Cardiac atrium fibroblast (primary cell): ENCODE measurements around the gene VPS25. TPM values are rescaled to one million over a fixed set of nuclear protein-coding genes. Genes with fewer than 3 reads are reported as not detected.

Experiments used
- total RNA-seq: library from RNA; depleted of rRNA; stranded (reverse); fragments of >200 nt; gene quantifications from 2 replicates; pipeline ENCODE4 v1.2.3, GENCODE V29; 2015

Gene VPS25
- 77.3 and 82.1 TPM in 2 replicates for total RNA-seq

GRCh38 chr17:42773290-42774035 lies at the start of gene VPS25:
Gene VPS25, plus strand, starts transcription at chr17:42773449. Its CDS starts 27 bp downstream, at chr17:42773476.

GRCh38 chr17:42744806-42745617 lies 28.2 kb upstream of the VPS25 start, which contains the start of gene EZH1:
Gene EZH1, minus strand, starts transcription at chr17:42745040. Its CDS starts 16,099 bp downstream, at chr17:42728941.

GRCh38 chr17:42760652-42761581 lies 12.3 kb upstream of the VPS25 start, which contains the start of gene RAMP2:
Gene RAMP2, plus strand, starts transcription at chr17:42761227. Its CDS starts 35 bp downstream, at chr17:42761262.

GRCh38 chr17:42779936-42780850 lies 6.9 kb downstream of the VPS25 start, which contains the start of gene WNK4:
Gene WNK4, plus strand, starts transcription at chr17:42780610. Its CDS starts 89 bp downstream, at chr17:42780699.

GRCh38 chr17:42798383-42799380 lies 25.4 kb downstream of the VPS25 start, which contains the start of the genes CNTD1 and COA3:
Gene CNTD1, plus strand, starts transcription at chr17:42798861. Its CDS starts 207 bp downstream, at chr17:42799068.
Gene COA3, minus strand, starts transcription at chr17:42798704. Its CDS starts 23 bp downstream, at chr17:42798681.

Other genes with a start within 250 kb of the VPS25 start
- 68.9 and 84.5 TPM in 2 replicates for gene NAGLU, start 237.2 kb upstream of the VPS25 start, total RNA-seq
- gene HSD17B1, start 220.5 kb upstream of the VPS25 start, total RNA-seq = 2.1 and 6.0 TPM in 2 replicates
- 15.7 and 33.8 TPM in 2 replicates for gene COASY, start 211.3 kb upstream of the VPS25 start, total RNA-seq
- 30.8 and 35.6 TPM in 2 replicates for gene MLX, start 206.3 kb upstream of the VPS25 start, total RNA-seq
- gene PSMC3IP, start 195.7 kb upstream of the VPS25 start, total RNA-seq = 1.6 and 2.2 TPM in 2 replicates
- gene RETREG3, start 164.1 kb upstream of the VPS25 start, total RNA-seq = 48.9 and 51.7 TPM in 2 replicates
- 43.9 and 57.3 TPM in 2 replicates for gene TUBG1, start 163.8 kb upstream of the VPS25 start, total RNA-seq
- 10.9 and 11.2 TPM in 2 replicates for gene TUBG2, start 114.2 kb upstream of the VPS25 start, total RNA-seq
- 19.6 and 19.9 TPM in 2 replicates for gene PLEKHH3, start 96.5 kb upstream of the VPS25 start, total RNA-seq
- 1.3 and 7.8 TPM in 2 replicates for gene CCR10, start 91.6 kb upstream of the VPS25 start, total RNA-seq
- 25.3 and 49.4 TPM in 2 replicates for gene CNTNAP1, start 90.9 kb upstream of the VPS25 start, total RNA-seq
- 9.6 and 13.5 TPM in 2 replicates for gene EZH1, start 28.4 kb upstream of the VPS25 start, total RNA-seq
- gene RAMP2, start 12.2 kb upstream of the VPS25 start, total RNA-seq = 0.65 and 1.4 TPM in 2 replicates
- 2.0 and 4.1 TPM in 2 replicates for gene WNK4, start 7.2 kb downstream of the VPS25 start, total RNA-seq
- gene COA3, start 25.3 kb downstream of the VPS25 start, total RNA-seq = 64.2 and 69.5 TPM in 2 replicates
- gene CNTD1, start 25.4 kb downstream of the VPS25 start, total RNA-seq = not detected in 2 replicates
- 68.6 and 74.5 TPM in 2 replicates for gene BECN1, start 50.8 kb downstream of the VPS25 start, total RNA-seq
- gene PSME3, start 59.9 kb downstream of the VPS25 start, total RNA-seq = 67.7 and 107 TPM in 2 replicates
- gene AOC2, start 71.1 kb downstream of the VPS25 start, total RNA-seq = 0.65 TPM in 1 of 2 replicates, not detected in the other
- gene AOC3, start 77.8 kb downstream of the VPS25 start, total RNA-seq = not detected in 2 replicates
- gene G6PC1, start 127.3 kb downstream of the VPS25 start, total RNA-seq = not detected in 2 replicates
- 23.5 and 32.2 TPM in 2 replicates for gene AARSD1, start 191.0 kb downstream of the VPS25 start, total RNA-seq
- gene PTGES3L, start 206.6 kb downstream of the VPS25 start, total RNA-seq = not detected in 2 replicates
- gene RUNDC1, start 207.1 kb downstream of the VPS25 start, total RNA-seq = 7.6 and 9.0 TPM in 2 replicates
- 1,314 and 1,460 TPM in 2 replicates for gene RPL27, start 225.0 kb downstream of the VPS25 start, total RNA-seq
- 40.6 and 44.4 TPM in 2 replicates for gene IFI35, start 233.3 kb downstream of the VPS25 start, total RNA-seq
- gene VAT1, start 248.9 kb downstream of the VPS25 start, total RNA-seq = 194 and 208 TPM in 2 replicates